HG03457 (cell line): Measurements from ENCODE around the gene CTSZ.
"Not testable (repeated sequence)": the region's sequence is repeated elsewhere in the genome, so short reads cannot be mapped to it uniquely, and the experiment has no call there.

ENCODE experiments used
- ATAC-seq: cut with Tn5 transposase; IDR thresholded peaks from one replicate; pipeline ENCODE4 v1.9.1; 2021; ENCODE audit warnings: moderate number of reproducible peaks; ENCODE audit not compliant: unreplicated experiment

CTSZ gene

DNA sequence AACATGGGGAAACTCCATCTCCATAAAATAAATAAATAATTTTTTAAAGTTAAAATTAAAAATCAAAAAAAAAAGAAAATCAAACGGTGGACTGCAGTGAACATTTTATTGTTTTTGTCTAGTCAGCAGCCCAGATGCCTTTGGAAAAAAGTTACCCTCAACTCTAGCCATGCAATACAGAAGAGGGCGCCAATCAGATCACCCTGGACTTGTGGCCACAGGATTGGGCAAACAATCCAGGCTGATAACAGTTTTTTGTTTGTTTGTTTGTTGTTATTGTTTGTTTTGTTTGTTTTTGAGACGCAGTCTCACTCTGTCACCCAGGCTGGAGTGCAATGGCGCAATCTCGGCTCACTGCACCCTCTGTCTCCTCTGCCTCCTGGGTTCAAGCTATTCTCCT, 56.5 kb downstream of the CTSZ start:
- ATAC-seq: no peak

DNA sequence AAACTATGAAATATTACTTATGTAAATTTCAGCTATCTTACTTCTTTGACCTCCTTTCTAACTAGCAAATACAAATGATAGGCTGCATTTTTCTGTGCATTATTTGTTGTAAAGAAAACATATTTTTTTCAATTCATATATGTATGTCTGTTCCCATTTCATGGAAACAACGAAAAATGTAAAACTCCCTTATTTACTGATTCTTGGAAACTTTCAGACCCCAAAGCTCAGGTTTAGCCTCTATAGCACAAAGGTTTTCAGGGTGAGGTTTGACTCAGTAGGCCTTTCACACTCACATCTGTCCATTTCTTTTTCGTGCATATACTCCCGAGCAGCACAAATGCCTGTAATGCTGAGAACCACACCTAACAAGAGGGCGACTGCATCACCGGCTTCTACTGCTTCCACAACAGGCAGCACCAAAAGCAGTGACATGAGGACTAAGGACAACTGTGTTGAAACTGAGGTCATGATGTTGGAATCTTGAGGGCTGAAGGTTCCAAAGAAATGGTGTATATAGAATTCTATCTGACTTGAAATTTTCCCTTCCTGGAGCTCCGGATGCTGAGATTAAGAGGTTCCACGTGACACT, 59.2 kb downstream of the CTSZ start:
- ATAC-seq: not testable (repeated sequence)

DNA sequence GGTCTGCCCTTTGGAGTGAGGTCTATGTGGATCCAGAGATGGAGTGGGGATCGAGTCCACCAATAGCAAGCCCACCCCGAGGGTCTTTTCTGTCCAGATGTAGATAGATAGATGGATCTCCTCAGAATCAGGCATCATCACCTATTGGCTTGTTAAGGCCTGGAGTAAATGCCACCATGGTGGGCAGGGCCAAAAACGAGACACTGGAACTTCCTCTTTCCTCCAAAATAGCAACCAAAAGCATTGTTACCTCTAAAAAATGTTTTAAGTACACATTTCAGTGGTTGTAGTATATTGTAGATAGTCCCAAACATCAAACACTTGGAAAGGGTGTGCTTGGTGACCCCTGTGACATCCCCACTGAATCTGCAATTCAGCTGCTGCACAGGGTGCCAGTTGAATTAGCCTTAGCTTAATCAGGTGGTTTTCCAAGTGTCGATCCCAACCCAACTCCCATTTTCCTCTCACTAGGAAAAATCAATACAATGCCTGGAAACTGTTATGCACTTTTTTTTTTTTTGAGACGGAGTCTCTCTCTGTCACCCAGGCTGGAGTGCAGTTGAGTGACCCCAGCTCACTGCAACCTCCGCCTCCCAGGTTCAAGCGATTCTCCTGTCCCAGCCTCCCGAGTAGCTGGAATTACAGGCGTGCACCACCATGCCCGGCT, 61.0 kb downstream of the CTSZ start:
- ATAC-seq: no peak
